Kidney epithelial cell (primary cell): ENCODE data around the gene SNX11. TPM values are rescaled to one million over a fixed set of nuclear protein-coding genes. Genes with fewer than 3 reads are reported as not detected.
"Not testable (repeated sequence)": the region's sequence is repeated elsewhere in the genome, so short reads cannot be mapped to it uniquely, and the experiment has no call there.

Experiments
- DNase-seq: peaks from one replicate; pipeline ENCODE4 v3.0.0-alpha.2; 2010; ENCODE audit warnings: low read depth
- H3K27me3 ChIP-seq: 2 replicates; pipeline ENCODE4 v1.6.0; 2011; ENCODE audit warnings: low read length; ENCODE audit not compliant: control insufficient read depth, insufficient read depth
- H3K36me3 ChIP-seq: 2 replicates; pipeline ENCODE4 v1.5.1; 2011; ENCODE audit warnings: low read length; ENCODE audit not compliant: control insufficient read depth, insufficient read depth
- H3K4me3 ChIP-seq: 2 replicates; pipeline ENCODE4 v1.5.1; 2011; ENCODE audit warnings: low read depth, mild to moderate bottlenecking, control low read depth, low read length
- CTCF ChIP-seq: IDR thresholded peaks from 2 replicates; pipeline ENCODE4 v1.5.1; 2011; ENCODE audit warnings: mild to moderate bottlenecking, moderate library complexity, low read length, control low read depth, inconsistent platforms; ENCODE audit not compliant: insufficient read depth, poor library complexity, severe bottlenecking
- total RNA-seq: library from RNA; depleted of rRNA; stranded (reverse); fragments of >200 nt; gene quantifications from 2 replicates; pipeline ENCODE4 v1.2.3, GENCODE V29; 2015

Gene SNX11
- total RNA-seq, 1 donor from 2014 or later, result 18.1 TPM

GRCh38 chr17:48070195-48070594, 37.4 kb upstream of the SNX11 start:
- peaks cover 1% of the 10 kb centered on the region for H3K36me3 ChIP-seq
- TF ChIP-seq CTCF, result no peak
- no peaks in the 10 kb centered on the region for H3K27me3 ChIP-seq
- DNase-seq, result no peak
- no peak overlapping the region for H3K4me3 ChIP-seq

- no peak for DNase-seq
- H3K27me3 ChIP-seq, result no peaks in the 10 kb centered on the region
- peaks cover 1% of the 10 kb centered on the region for H3K36me3 ChIP-seq
- TF ChIP-seq CTCF, result no peak
- H3K4me3 ChIP-seq, result no peak overlapping the region
Observed at GRCh38 chr17:48071654-48072053, 35.9 kb upstream of the SNX11 start.

- not testable (repeated sequence) for DNase-seq, H3K36me3 ChIP-seq, H3K27me3 ChIP-seq, H3K4me3 ChIP-seq
Observed at GRCh38 chr17:48072811-48073210, 34.8 kb upstream of the SNX11 start.

- not testable (repeated sequence) for H3K4me3 ChIP-seq, DNase-seq, H3K36me3 ChIP-seq, H3K27me3 ChIP-seq
Observed at GRCh38 chr17:48073566-48074094, 33.9 kb upstream of the SNX11 start.

GRCh38 chr17:48074322-48075081, 33.1 kb upstream of the SNX11 start:
- Histone ChIP-seq H3K4me3 (no peak overlapping the region), H3K36me3 (peaks cover 1% of the 10 kb centered on the region), H3K27me3 (no peaks in the 10 kb centered on the region)
- DNase-seq, result peak; percentile 72
- TF ChIP-seq CTCF, result peak; percentile 84

- not testable (repeated sequence) for DNase-seq, H3K27me3 ChIP-seq, H3K36me3 ChIP-seq, H3K4me3 ChIP-seq
Observed at GRCh38 chr17:48077152-48077551, 30.4 kb upstream of the SNX11 start.

- TF ChIP-seq CTCF, result no peak
- no peak overlapping the region for H3K4me3 ChIP-seq
- DNase-seq, result no peak
Observed at GRCh38 chr17:48081858-48082257, 25.7 kb upstream of the SNX11 start.

More at GRCh38 chr17:48081858-48082257, 25.7 kb upstream of the SNX11 start:
- H3K27me3 ChIP-seq, result no peaks in the 10 kb centered on the region
- no peaks in the 10 kb centered on the region for H3K36me3 ChIP-seq
